ENCODE data around the gene PAK5.

The PAK5 gene

GRCh38 chr20:9800421-9800820 is 38.5 kb downstream of the PAK5 start:
- Histone ChIP-seq H3K4me2 (no peak overlapping the region), H3K4me1 (no peaks in the 10 kb centered on the region), H3K27ac (no peak overlapping the region), H3K27me3 (no peaks in the 10 kb centered on the region), H4K20me1 (no peaks in the 10 kb centered on the region), H3K36me3 (no peaks in the 10 kb centered on the region), H3K4me3 (no peak overlapping the region), H3K9ac (no peak overlapping the region), H3K9me3 (replicated peaks in 1 of 11) (no peaks in the 10 kb centered on the region)
- TF ChIP-seq Cebpa-rat (IDR thresholded peaks at IDR 0.05) = no peak

- Histone ChIP-seq H3K9ac (no peak overlapping the region), H3K36me3 (no peaks in the 10 kb centered on the region), H3K4me1 (no peaks in the 10 kb centered on the region), H3K27me3 (no peaks in the 10 kb centered on the region), H3K4me2 (no peak overlapping the region), H3K27ac (no peak overlapping the region), H3K9me3 (replicated peaks in 1 of 11) (no peaks in the 10 kb centered on the region), H4K20me1 (no peaks in the 10 kb centered on the region), H3K4me3 (no peak overlapping the region)
- no peak for TF ChIP-seq Cebpa-rat (IDR thresholded peaks at IDR 0.05)
Measured at GRCh38 chr20:9794831-9795230, 44.0 kb downstream of the PAK5 start.

- no peaks in the 10 kb centered on the region for H3K9me3 ChIP-seq (replicated peaks in 1 of 11)
Measured at GRCh38 chr20:9792674-9793073, 46.2 kb downstream of the PAK5 start.

GRCh38 chr20:9789131-9789530 is 49.7 kb downstream of the PAK5 start:
- Histone ChIP-seq H3K4me3 (no peak overlapping the region), H4K20me1 (no peaks in the 10 kb centered on the region), H3K9me3 (replicated peaks in 1 of 11) (no peaks in the 10 kb centered on the region), H3K4me2 (no peak overlapping the region), H3K4me1 (no peaks in the 10 kb centered on the region), H3K9ac (no peak overlapping the region), H3K27me3 (no peaks in the 10 kb centered on the region), H3K36me3 (no peaks in the 10 kb centered on the region), H3K27ac (no peak overlapping the region)
- TF ChIP-seq Cebpa-rat (IDR thresholded peaks at IDR 0.05) = no peak

More at GRCh38 chr20:9792674-9793073, 46.2 kb downstream of the PAK5 start:
- Histone ChIP-seq H3K4me1 (no peaks in the 10 kb centered on the region), H4K20me1 (no peaks in the 10 kb centered on the region), H3K27me3 (no peaks in the 10 kb centered on the region), H3K36me3 (no peaks in the 10 kb centered on the region), H3K27ac (no peak overlapping the region), H3K4me2 (no peak overlapping the region), H3K9ac (no peak overlapping the region), H3K4me3 (no peak overlapping the region)
- TF ChIP-seq Cebpa-rat (IDR thresholded peaks at IDR 0.05) = no peak

GRCh38 chr20:9775176-9775575 is 63.7 kb downstream of the PAK5 start:
- Histone ChIP-seq H3K4me3 (no peak overlapping the region), H3K4me1 (no peaks in the 10 kb centered on the region), H3K9ac (no peak overlapping the region), H3K27me3 (no peaks in the 10 kb centered on the region), H3K9me3 (replicated peaks in 1 of 11) (no peaks in the 10 kb centered on the region), H3K4me2 (no peak overlapping the region), H4K20me1 (no peaks in the 10 kb centered on the region), H3K27ac (no peak overlapping the region), H3K36me3 (no peaks in the 10 kb centered on the region)
- no peak for TF ChIP-seq Cebpa-rat (IDR thresholded peaks at IDR 0.05)

- Histone ChIP-seq H3K36me3 (no peaks in the 10 kb centered on the region), H3K27ac (no peak overlapping the region), H4K20me1 (no peaks in the 10 kb centered on the region)
Measured at GRCh38 chr20:9769954-9770353, 68.9 kb downstream of the PAK5 start.

GRCh38 chr20:9761476-9761875 is 77.4 kb downstream of the PAK5 start:
- no peaks in the 10 kb centered on the region for H4K20me1 ChIP-seq
- peaks cover 0 to 14% (median 9%) of the 10 kb centered on the region in 11 experiments; a peak in 15 of 22 replicates for H3K9me3 ChIP-seq (replicated peaks in 1 of 11)
- no peaks in the 10 kb centered on the region for H3K27me3 ChIP-seq
- H3K9ac ChIP-seq = no peak overlapping the region
- H3K4me2 ChIP-seq = no peak overlapping the region
- H3K4me1 ChIP-seq = no peaks in the 10 kb centered on the region
- no peak overlapping the region for H3K4me3 ChIP-seq
- TF ChIP-seq Cebpa-rat (IDR thresholded peaks at IDR 0.05) = no peak
- H3K36me3 ChIP-seq = no peaks in the 10 kb centered on the region
- no peak overlapping the region for H3K27ac ChIP-seq

More at GRCh38 chr20:9769954-9770353, 68.9 kb downstream of the PAK5 start:
- Histone ChIP-seq H3K9ac (no peak overlapping the region), H3K27me3 (no peaks in the 10 kb centered on the region), H3K4me3 (no peak overlapping the region), H3K9me3 (replicated peaks in 1 of 11) (no peaks in the 10 kb centered on the region), H3K4me1 (no peaks in the 10 kb centered on the region), H3K4me2 (no peak overlapping the region)
- no peak for TF ChIP-seq Cebpa-rat (IDR thresholded peaks at IDR 0.05)

- Histone ChIP-seq H3K4me2 (no peak overlapping the region), H3K4me3 (no peak overlapping the region), H3K9ac (no peak overlapping the region), H3K27me3 (no peaks in the 10 kb centered on the region), H3K36me3 (no peaks in the 10 kb centered on the region), H3K9me3 (replicated peaks in 1 of 11) (peaks cover 0 to 14% (median 9%) of the 10 kb centered on the region in 11 experiments; a peak in 15 of 22 replicates), H4K20me1 (no peaks in the 10 kb centered on the region), H3K27ac (no peak overlapping the region), H3K4me1 (no peaks in the 10 kb centered on the region)
- TF ChIP-seq Cebpa-rat (IDR thresholded peaks at IDR 0.05) = no peak
Measured at GRCh38 chr20:9759392-9759791, 79.5 kb downstream of the PAK5 start.

- Histone ChIP-seq H3K9me3 (replicated peaks in 1 of 11) (peaks cover 0 to 14% (median 9%) of the 10 kb centered on the region in 11 experiments; a peak in 15 of 22 replicates), H3K4me2 (no peak overlapping the region), H3K27ac (no peak overlapping the region), H3K9ac (no peak overlapping the region), H4K20me1 (no peaks in the 10 kb centered on the region), H3K4me1 (no peaks in the 10 kb centered on the region), H3K4me3 (no peak overlapping the region), H3K36me3 (no peaks in the 10 kb centered on the region), H3K27me3 (no peaks in the 10 kb centered on the region)
- no peak for TF ChIP-seq Cebpa-rat (IDR thresholded peaks at IDR 0.05)
Measured at GRCh38 chr20:9758752-9759151, 80.1 kb downstream of the PAK5 start.

GRCh38 chr20:9756660-9757059 is 82.2 kb downstream of the PAK5 start:
- H3K4me3 ChIP-seq = no peak overlapping the region
- no peaks in the 10 kb centered on the region for H3K27me3 ChIP-seq
- H4K20me1 ChIP-seq = no peaks in the 10 kb centered on the region
- no peak overlapping the region for H3K9ac ChIP-seq
- H3K4me2 ChIP-seq = no peak overlapping the region
- H3K36me3 ChIP-seq = no peaks in the 10 kb centered on the region
- TF ChIP-seq Cebpa-rat (IDR thresholded peaks at IDR 0.05) = no peak
- no peaks in the 10 kb centered on the region for H3K4me1 ChIP-seq
- no peak overlapping the region for H3K27ac ChIP-seq
- H3K9me3 ChIP-seq (replicated peaks in 1 of 11) = peaks cover 0 to 7% (median 6%) of the 10 kb centered on the region in 11 experiments; a peak in 15 of 22 replicates
